GM19238 (cell line): ENCODE results near the gene PGS1.

Experiments used
- DNase-seq: peaks from one replicate; pipeline ENCODE4 v3.0.0; 2011; ENCODE audit warnings: low spot score; ENCODE audit not compliant: insufficient read length

PGS1 gene

DNA sequence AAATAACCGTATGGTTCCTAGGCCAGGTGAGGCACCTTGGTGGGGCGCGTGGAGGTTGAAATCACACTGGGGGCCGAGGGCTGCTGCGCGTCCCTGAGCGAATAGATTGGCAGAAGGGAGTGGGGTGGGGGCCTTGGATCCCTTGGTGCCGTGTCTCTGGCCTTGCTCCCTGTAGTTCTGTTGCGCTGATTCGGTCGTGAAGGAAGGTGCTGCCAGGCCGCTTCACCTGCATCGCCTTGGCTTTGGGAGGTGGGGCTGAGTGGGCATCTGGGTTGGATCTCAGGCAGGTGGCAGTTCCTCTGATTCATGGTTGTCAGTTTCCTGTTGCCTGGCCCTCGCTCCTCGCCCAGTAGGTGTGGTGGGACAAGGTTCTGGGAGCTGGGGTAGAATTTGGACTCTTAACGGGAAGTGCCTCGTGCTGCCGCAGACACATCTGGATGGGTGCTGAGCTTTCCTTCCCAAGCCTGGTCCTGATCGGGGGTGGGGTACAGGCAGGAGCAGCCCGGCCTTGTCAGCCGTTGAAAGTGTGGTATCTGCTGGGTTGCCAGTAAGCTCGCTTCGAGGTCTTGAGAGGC is 30.1 kb downstream of the PGS1 start:
- no peak for DNase-seq

DNA sequence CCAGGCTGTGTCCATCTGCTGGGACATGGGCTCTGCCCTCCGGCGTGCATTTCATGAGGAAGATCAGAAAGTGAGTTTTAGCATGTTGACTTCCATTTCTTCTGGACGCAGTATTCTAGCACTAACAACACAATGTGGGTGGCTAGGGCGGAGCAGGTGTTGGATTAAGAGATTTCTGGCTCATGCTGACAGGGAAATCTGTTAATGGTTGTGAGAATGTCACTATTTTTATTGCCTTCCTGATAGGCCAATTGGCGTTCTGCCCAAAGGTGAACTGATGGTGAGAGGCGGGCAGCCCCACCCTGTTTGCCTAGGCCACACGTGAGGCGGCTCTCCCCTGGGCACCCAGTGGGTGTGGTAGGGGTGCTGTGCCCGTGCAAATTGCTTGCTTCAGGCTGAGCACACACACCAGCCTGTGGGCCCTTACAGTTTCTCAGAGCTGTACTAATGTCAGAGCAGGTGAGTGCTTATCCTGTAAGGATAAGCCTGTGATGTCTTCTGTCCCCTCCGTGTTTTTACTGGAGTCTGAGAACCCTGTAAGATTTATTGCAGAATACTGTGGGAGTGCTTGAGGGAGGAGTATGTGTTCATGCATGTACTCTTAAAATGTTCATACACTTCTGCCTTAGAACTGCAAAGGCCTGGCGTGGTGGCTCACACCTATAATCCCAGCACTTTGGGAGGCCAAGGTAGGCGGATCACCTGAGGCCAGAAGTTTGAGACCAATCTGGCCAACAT is 30.9 kb downstream of the PGS1 start:
- no peak for DNase-seq

DNA sequence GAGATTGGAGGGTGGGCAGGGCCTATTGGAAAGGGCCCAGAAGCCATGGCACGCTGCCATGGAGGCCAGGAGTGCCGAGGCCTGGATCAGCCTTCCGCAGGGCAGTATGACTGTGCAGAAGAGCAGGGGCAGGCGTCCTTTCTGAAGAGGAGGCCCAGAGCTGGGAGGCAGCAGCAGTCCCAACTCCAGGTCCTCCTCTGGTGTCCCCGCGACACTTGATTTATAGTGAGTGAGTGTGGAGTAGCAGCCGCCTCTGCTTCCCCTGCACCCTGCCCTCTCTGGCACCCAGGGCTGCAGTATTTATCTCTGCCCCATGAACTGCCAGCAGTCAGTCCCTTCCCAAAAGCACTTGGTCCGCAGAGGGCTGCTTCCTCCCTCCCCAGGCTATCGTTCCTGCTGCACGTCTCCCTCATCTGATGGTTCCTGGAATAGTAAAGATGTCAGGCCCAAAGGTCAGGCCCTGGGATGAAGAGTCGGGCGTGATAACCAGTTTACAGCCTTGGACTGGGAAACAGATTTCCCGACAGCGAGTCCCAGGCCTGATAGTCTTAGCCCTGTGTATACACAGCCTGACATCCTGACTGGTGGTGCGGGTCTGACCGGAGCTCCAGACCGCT is 32.9 kb downstream of the PGS1 start:
- no peak for DNase-seq

DNA sequence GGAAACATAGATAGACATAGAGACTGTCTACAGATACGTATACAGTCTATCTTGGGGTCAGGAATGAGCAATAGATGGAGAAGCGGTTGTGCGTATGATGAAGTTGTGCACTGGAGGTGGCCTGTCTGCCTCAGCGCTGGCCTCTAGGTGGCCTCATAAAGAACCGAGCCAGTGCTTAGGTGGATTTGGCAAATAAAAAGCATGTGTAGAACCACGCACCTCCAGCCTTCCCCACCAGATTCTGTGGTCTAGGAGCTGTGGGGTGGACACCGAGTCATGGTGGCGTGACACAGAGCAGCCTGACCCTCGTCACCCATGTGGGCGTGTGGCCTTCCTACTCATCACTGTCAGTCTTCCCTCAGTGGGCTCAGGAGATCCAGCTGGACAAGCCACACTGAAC is 34.0 kb downstream of the PGS1 start:
- no peak for DNase-seq

DNA sequence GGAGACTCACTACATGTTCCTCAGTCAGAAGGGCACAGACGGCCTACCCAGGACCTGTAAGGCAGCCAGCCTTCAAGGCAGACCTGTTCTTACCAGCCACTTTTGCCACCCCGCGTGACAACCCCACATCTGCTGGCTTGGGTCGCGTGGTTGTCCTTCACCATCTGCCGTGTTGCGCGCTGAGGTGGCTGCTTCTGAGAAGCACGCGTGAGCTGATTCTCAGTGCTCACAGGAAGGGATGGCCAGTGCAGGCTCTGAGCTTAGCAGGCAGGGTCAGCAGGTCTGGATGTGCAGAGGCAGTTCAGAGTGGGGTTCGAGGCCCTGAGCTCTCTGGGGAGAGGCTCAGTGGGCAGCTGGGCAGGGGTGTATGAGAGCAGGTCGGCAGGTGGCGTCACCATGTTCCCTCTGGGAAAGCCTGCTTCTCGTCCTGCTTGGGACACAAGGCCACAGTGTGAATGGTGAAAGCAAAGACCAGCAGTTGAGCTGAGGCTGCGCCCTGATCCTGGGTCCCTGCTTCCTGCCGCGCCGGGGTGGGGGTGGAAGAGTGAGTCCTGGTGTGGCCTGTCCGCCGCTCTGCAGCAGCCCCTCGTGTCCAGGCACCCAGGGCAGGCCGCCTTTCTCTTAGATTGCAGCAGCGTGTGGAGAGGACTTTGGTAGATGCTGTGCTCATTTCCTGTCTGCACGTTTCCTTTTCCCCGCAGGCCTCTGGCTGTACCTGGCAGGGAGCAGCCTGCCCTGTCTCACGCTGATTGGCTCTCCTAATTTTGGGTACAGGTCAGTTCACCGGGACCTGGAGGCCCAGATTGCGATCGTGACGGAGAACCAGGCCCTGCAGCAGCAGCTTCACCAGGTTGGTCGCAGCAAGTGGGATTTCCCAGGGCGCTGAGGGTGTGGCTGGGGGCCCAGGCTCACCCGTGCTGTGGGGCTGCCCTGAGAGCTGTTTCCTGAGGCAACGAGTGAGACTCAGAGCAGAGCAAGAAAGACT is 36.0 kb downstream of the PGS1 start:
- no peak for DNase-seq

DNA sequence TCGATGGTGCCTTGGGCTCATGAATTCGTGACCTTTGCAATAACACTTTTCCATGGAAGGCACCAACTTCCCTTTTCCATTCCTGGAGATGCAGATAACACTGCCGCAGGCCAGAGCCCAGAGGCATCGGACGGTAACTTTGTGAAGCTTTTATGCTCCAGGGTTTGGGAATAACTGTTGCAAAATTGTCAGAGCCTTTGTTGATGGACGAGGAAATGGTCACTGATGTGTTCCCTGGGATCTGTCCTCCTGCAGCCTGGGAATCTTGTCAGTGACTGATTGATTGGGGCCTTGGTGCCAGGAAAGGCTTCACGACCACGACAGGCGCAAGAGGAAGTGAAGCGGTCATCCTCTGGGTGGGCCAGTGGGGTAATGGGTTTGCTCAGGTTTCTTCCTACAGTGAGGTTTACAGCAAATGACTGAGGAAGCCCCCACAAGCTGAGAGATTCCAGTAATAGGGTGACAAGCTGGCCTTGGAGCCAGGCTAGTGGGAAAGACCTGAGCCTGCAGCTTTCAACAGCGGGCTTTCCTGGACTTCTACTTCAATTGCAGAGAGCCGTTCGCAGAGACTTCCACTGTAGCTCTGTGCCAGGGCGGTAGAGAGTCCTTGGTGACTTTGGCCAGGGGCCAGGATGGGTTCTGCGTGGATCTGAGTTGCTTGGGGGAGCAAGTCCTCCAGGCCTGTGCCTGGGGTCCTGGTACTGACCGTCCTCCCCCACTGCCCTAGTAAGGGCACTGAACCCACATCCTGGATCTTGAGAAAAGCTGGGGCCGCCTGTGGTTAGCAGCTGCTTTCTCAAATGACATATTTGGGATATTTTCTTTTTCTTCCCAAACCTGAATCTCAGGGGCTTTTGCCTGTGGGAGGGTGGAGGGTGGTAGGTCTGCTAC is 37.6 kb downstream of the PGS1 start:
- no peak for DNase-seq

DNA sequence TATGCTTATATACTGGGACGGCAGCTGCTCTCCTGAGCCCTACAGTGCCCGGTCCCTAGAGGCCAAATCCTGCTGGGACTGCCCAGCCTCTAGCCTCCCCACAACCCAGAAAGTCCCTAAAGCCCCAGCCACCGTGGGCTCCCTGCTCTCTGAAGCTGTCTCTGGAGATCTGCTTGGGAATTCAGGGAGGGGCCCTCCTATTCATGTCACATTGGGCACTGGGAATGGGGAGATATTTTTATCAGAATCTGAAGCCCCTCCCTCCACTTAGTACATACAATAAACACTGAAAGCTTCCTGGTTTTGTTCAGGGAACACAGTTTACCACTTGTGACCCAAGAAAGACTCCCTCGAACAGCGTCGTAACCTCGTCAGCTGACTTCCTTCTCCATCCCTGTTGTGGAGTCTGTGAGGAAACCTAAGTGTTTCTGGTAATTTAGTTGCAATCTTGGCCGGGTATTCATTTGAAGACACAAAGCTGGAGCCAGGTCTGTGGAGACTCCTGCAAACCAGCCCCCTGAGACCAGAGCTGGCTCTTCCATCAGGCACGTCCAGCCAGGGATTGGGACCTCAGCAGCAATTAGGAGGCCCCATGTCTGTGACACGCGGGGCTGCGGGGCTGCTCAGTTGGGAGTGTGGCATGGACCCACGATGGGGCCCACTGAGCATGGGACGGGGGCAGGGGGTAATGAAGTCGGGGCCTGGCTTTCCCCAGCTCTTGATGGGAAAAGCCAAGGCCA is 38.5 kb downstream of the PGS1 start:
- DNase-seq = no peak

DNA sequence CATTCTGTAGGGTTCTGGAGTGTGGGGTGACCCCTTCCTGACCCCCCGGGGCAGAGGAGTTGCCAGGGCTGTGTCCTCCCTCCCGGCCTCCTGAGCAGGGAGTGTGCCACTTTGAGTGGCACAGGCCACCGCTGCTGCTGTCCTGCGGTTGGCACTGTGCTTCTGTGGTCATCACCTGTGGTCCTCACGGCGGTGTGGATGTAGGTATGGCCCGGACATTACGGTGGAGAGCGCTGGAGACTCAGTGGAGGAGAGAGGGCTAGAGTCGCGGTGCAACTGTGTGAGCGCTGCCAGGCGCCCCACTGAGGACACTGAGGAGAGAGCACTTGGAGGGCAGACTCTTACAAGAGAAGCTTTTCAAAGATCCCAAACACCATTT is 39.1 kb downstream of the PGS1 start:
- DNase-seq = no peak

DNA sequence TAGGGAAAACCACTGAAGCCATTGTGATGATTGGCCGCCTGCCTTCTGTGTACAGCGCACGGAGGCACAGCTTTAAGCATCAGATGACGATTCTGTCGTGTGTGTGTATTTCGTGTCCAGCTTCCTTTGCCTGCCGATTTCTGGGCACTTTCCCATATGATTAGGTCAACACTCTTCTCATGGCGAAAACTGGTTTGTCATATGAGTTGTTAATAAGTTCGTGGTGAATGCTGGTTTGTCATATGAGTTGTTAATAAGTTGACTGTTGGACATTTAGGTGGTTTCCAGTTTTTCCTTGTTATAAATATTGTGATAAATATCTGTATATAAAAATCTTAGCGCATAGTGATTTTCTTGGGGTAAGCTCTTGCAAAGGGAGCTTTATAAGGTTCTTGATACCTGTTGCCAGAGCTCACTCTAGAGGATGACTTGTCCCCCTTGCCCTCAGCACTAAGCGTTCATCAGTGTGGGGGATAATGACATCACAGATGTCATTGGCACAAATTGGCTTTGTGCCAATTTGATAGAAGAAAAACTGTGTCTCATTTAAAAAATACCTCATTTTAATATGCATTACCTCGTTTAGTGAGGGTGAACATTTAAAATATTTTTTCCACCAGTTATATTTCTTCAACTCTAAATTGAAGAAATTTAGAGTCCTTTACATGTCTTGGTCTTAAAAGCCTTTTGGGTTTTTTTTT is 40.0 kb downstream of the PGS1 start:
- no peak for DNase-seq

DNA sequence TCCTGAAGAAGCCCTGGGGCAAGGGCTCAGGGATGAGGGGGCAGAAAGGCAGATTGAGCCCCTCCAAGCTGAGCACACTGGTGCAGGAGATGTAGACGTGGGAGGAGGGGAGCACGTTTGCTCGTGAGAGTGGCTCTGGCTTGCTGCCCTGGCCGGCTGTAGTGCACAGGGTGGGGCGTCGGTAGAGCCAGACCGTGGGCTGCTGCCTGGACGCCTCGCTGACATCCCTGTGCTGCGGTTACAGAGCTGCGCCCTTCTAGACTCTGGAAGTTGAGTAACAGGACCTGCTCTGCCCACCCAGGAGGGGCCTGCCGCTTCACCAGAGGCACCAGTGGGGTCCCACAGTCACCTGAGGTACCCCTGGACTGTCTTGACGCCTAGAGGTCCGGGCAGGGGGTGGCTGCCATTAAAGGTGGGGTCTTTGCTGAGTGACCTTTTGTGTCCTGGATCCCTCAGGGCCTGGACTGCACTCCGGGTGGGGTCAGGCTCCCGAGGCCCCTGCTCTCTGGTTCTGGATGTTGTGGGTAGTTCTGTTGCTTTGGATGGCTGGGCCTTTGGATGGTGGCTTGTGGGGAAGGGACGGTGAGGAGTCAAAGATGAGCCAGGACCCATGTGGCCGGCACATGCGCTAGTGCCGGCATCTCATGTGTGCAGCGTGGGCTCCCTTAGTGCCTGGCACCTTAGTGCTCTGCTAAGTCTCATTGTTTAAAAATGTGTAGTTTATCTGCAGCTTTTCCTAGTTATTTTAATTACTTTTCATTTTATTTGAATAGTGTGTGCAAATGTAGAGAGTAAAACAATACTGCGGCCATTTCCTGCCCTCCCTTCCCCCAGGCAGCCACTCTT is 41.7 kb downstream of the PGS1 start:
- DNase-seq = no peak

DNA sequence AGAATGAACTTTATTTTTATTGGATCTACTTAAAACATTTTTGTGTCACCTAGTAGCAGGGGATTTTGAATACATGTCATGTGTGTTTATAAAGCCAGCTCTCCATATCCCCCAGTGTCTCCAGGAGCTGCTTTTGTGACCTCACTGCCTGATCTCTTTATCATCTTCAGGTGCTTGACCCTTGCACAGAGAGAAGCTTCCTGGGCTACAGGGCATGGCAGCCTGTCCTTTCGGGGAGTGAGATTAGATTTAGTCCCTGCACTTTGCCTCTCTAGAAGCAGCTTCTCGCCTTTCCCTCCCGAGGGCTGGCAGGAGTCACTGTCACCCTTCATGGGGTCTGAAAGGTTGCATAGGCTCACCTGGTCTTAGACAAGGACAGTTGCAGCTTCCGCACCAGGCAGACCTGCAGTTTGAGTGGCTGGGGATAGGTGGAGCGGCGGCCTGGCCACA is 42.7 kb downstream of the PGS1 start:
- DNase-seq = no peak

DNA sequence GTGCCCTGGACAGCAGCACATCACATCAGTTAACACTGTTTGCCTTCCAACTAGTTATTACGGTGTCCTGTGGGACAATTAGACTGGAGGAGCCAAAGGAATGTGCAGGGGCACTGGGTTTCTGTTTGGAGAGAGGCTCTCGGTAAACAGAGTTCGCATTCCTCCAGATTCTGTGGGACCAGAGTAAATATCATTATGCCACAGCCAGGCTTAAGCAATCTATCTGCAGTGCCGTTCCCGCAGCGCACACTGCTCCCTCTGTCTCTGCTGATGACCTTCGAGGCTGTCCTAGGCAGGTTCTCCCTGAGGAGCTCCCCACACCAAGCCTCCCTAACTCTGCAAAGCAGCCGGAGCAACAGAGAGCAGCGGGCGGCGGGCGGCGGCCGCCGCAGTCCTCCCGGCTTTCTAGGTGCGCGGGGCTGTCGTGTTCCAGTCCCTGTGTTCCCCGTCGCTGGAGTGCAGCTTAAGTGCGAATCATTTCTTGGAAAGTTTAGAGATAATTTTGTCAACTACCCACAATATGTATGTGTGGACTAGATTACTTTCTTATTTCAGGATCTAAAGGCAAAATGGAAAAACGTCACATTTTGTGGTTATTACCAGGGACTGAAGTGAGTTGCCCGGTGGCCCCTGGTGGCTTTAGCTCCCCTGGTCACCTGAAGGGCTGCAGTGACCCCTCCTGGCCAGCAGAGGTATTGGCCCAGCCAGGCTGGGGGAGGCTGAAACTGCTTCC is 43.3 kb downstream of the PGS1 start:
- DNase-seq = peak; percentile 87

DNA sequence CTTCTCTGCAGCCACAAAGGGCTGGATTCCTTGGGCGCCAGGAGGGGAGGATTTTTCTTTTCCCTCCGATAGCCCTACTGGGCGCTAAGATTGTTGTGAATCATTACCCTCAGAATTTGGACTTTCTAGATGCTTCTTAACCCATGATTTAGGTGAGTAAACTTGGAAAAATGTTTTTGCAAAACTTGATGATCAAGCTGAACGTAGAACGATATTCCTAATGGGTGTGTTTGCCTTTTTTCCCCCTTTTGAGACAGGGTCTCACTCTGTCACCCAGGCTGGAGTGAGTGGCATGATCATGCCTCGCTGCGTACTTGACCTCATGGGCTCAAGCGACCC is 43.8 kb downstream of the PGS1 start:
- DNase-seq = no peak

DNA sequence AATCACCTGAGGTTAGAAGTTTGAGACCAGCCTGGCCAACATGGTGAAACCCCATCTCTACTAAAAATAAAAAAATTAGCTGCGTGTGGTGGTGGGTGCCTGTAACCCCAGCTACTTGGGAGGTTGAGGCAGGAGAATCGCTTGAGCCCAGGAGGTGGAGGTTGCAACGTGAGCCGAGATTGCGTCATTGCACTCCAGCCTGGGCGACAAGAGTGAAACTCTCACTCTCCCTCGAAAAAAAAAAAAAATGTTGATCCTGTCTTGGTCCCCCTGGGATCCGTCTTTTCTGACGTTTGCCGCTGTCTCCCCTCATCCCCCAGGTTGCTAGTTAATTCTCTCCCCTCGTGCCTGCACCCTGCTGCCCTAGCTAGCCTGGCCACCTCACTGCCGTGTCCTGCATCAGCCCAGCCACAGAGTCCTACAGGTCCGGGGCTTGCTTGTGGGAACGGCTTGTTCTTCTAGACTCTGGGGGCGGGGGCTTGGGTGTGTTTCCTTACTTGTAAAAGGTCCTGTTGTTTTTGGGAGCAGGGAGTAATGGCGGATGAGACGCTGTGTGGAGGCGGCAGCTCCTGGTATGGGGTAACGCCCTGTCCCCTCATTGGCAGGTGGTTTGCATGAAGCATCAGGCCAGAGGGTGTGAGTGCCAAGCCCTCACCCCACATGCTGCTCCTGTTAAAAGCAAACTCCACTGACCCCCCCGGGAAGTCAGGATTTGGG is 44.6 kb downstream of the PGS1 start:
- DNase-seq = no peak

DNA sequence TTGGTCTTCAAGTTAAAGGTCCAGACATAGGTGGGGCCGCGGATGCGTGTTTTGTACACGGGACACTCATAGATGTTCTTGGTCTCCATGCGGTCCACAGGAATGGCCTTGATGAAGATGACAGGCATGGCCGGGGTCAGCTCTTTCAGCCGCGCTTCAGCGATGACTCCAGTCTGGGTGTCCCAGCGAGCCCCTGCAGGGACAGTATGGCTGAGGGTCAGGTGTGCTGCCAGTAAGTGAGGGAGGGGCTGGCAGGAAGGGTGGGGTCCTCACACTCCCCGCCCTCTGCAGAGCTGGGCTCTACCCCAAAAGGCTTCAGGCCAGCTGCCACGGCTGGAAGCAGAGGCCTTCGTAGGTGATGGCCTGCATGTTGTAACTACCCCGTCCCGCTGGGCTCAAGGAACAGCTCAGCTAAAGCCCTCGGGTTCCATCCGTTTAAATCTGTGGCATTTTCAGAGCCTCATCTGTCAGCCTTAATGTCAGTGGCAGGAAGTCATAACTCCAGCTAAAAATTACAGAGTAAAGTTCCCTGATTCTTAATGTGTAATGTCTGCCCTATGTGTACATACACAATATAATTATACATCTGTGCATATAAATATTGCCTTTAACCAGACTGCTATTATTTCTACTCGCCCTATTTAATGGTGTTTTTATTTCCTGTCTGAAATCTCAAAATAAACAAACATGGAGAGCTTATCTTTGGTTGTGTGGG is 45.7 kb downstream of the PGS1 start:
- DNase-seq = no peak

DNA sequence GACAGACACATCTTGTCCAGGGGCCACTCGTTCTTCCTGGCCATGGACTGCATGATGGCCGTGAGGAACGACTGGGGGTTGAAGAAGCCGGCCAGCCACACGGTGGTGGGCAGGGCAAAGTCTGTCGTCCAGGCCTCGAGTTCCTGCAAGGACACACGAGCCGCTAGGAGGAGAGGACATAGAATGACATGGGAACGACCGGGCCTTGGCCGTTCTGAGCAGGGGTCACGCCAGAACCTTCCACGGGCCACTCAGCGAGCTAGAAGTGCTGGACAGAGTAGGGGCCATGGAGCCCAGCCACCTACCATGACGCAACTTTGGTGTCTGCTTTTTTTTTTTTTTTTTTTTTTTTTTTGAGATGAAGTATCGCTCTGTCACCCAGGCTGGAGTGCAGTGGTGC is 47.0 kb downstream of the PGS1 start:
- no peak for DNase-seq
